Measurements from ENCODE around the gene GRAMD2B. TPM values are rescaled to one million over a fixed set of nuclear protein-coding genes. Genes with fewer than 3 reads are reported as not detected.

GRAMD2B gene
- total RNA-seq, 4 donors from 2014 or later: 37.7 to 61.5 (median 44.6) TPM

- WGBS, 2 donors: 53 to 64% methylated on average over 2 of the region's 2 CpGs
- TF ChIP-seq CTCF (IDR thresholded peaks at IDR 0.05) (no peak), POLR2A (IDR thresholded peaks at IDR 0.05) (no peak), EP300 (IDR thresholded peaks at IDR 0.05) (no peak)
- peaks cover 0 to 12% (median 0%) of the 10 kb centered on the region in 4 donors for H3K4me1 ChIP-seq
- H3K4me3 ChIP-seq: no peak overlapping the region
- H3K9me3 ChIP-seq: peaks cover 0 to 8% (median 0%) of the 10 kb centered on the region in 4 donors
- H3K27me3 ChIP-seq: no peaks in the 10 kb centered on the region
- no peak for DNase-seq (ENCODE audit: low spot score in 2 of 2)
- H3K36me3 ChIP-seq: peaks cover 0 to 30% (median 0%) of the 10 kb centered on the region in 3 donors
- H3K27ac ChIP-seq: peak overlapping the region in 2 of 4 donors; percentile 4 to 26
Observed at GRCh38 chr5:126443374-126443851, 20.2 kb downstream of the GRAMD2B start.

GRCh38 chr5:126444137-126444536 lies 20.9 kb downstream of the GRAMD2B start:
- 91 to 100% methylated on average over 2 of the region's 2 CpGs for WGBS, 2 donors
- H3K9me3 ChIP-seq: peaks cover 0 to 8% (median 0%) of the 10 kb centered on the region in 4 donors

GRCh38 chr5:126445502-126446174 lies 22.4 kb downstream of the GRAMD2B start:
- Histone ChIP-seq H3K27me3 (no peaks in the 10 kb centered on the region), H3K4me3 (no peak overlapping the region), H3K36me3 (peaks cover 0 to 17% (median 0%) of the 10 kb centered on the region in 3 donors), H3K4me1 (peaks cover 0 to 25% (median 10%) of the 10 kb centered on the region in 4 donors), H3K9me3 (no peaks in the 10 kb centered on the region), H3K27ac (peak overlapping the region in 1 of 4 donors; percentile 3)
- DNase-seq (ENCODE audit: low spot score in 2 of 2): no peak
- WGBS, 2 donors: 83 to 91% methylated on average over 3 of the region's 3 CpGs
- TF ChIP-seq EP300 (IDR thresholded peaks at IDR 0.05) (no peak), CTCF (IDR thresholded peaks at IDR 0.05) (no peak), POLR2A (IDR thresholded peaks at IDR 0.05) (no peak)

More at GRCh38 chr5:126444137-126444536, 20.9 kb downstream of the GRAMD2B start:
- no peak overlapping the region for H3K4me3 ChIP-seq
- DNase-seq (ENCODE audit: low spot score in 2 of 2): no peak
- TF ChIP-seq CTCF (IDR thresholded peaks at IDR 0.05) (no peak), POLR2A (IDR thresholded peaks at IDR 0.05) (no peak), EP300 (IDR thresholded peaks at IDR 0.05) (no peak)
- H3K36me3 ChIP-seq: peaks cover 0 to 23% (median 0%) of the 10 kb centered on the region in 3 donors
- no peaks in the 10 kb centered on the region for H3K27me3 ChIP-seq
- peak overlapping the region in 1 of 4 donors; percentile 26 for H3K27ac ChIP-seq
- H3K4me1 ChIP-seq: peaks cover 0 to 12% (median 0%) of the 10 kb centered on the region in 4 donors

GRCh38 chr5:126446498-126447224 lies 23.5 kb downstream of the GRAMD2B start:
- no peak overlapping the region for H3K4me3 ChIP-seq
- 69 to 88% methylated on average over 9 of the region's 9 CpGs for WGBS, 2 donors
- DNase-seq (ENCODE audit: low spot score in 2 of 2): no peak
- H3K9me3 ChIP-seq: no peaks in the 10 kb centered on the region
- no peak for TF ChIP-seq EP300 (IDR thresholded peaks at IDR 0.05)
- no peak for TF ChIP-seq CTCF (IDR thresholded peaks at IDR 0.05)
- no peak for TF ChIP-seq POLR2A (IDR thresholded peaks at IDR 0.05)
- H3K27me3 ChIP-seq: no peaks in the 10 kb centered on the region
- peak overlapping the region in 1 of 4 donors; percentile 36 for H3K27ac ChIP-seq
- H3K4me1 ChIP-seq: peaks cover 0 to 29% (median 14%) of the 10 kb centered on the region in 4 donors
- H3K36me3 ChIP-seq: peaks cover 0 to 11% (median 0%) of the 10 kb centered on the region in 3 donors
